NCI-H1694 treated with DMSO at 0.1 percent for 48 hours (cell line): ENCODE measurements around the gene ODAPH.
"Not testable (repeated sequence)": the region's sequence is repeated elsewhere in the genome, so short reads cannot be mapped to it uniquely, and the experiment has no call there.

Experiments
- DNase-seq: peaks from one replicate; lab custom pipeline; 2025; lab: John Stamatoyannopoulos, UW

Gene ODAPH, protein sequence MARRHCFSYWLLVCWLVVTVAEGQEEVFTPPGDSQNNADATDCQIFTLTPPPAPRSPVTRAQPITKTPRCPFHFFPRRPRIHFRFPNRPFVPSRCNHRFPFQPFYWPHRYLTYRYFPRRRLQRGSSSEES

GRCh38 chr4:75555294-75556164, at the start of gene ODAPH:
Gene ODAPH (plus strand): TSS chr4:75556066. CDS start chr4:75556083, 17 bp downstream.
- DNase-seq = no peak

DNA sequence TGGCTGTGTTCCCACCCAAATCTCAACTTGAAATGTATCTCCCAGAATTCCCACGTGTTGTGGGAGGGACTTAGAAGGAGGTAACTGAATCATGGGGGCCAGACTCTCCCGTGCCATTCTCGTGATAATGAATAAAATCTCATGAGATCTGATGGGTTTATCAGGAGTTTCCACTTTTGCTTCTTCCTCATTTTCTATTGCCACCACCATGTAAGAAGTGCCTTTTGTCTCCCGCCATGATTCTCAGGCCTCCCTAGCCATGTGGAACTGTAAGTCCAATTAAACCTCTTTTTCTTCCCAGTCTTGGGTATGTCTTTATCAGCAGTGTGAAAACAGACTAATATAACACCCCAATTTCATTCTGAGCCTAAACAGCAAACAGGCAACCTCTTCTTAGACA, 46.3 kb upstream of the ODAPH start:
- not testable (repeated sequence) for DNase-seq

GRCh38 chr4:75511841-75512240, 44.0 kb upstream of the ODAPH start:
- DNase-seq = no peak

DNA sequence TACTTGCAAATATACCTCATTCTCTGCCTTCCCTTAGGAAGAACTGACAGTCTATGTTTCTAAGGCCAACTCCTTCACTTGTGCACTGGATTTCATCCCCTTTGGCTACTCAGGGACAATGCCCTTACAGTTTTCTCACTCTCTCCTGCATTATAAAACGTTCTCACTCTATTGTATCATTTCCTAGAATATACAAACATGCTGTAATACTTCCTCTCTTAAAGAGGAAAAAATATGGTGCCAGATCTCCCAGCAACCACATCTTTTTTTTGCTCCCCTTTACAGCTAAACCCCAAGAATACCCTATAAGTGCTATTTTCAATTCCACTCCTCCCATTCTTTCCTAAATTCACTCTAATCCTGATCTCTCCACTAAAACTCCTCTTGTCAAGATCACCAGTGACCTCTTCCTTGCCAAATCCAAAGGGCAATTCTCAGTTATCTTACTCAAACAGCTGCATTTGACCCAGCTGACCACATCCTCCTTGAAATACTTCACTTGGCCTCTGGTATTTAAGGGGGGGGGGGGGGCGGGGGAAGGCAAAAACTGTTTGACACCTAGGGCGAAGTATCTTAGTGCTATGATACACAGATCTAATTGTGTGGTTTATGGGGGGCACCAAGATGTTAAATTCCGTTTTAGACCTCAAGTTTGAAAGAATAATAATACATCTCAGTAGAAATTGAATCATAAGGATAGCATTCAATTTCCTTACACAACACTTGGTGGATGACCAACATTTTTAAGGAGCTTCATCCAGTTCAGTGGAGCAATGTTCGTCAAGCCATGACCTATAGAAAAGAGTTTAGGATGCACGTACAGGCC, 43.3 kb upstream of the ODAPH start:
- no peak for DNase-seq

DNA sequence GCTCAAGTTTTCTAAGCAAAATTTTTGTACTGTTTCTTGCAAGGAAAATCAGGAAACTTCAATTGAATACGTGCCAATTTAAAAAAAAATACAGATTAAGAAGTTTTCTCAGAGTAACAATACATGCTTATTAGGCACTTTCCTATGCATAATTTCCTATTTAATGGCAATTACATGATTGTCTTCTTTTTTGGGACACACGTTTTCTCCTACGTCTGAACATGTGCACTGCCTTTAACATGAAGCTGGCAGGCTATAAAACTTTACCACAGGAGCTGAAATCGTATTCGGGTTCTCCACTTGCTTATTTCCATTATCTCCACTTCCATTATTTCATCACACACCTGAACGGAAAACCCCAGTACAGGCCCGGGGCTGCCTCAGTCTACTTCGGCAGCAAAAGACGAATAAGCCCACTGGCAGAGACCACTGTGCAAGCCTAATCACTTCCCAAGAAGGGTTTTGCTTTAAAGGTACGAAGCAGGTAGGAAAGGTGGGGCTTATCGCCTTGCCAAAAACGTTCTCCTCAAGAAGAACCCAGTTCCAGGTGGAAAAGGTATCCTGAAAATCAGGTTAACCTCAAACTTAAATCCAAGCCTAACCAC, 42.2 kb upstream of the ODAPH start:
- DNase-seq = no peak

GRCh38 chr4:75514131-75514948, 41.5 kb upstream of the ODAPH start, which contains the start of the genes RCHY1 and THAP6:
Gene RCHY1 (minus strand): TSS chr4:75514403. CDS start chr4:75514286, 117 bp downstream.
Gene THAP6 (plus strand): TSS chr4:75514473. CDS start chr4:75515453, 980 bp downstream.
- DNase-seq = peak; percentile 89

GRCh38 chr4:75514949-75515612, 40.8 kb upstream of the ODAPH start:
- no peak for DNase-seq

DNA sequence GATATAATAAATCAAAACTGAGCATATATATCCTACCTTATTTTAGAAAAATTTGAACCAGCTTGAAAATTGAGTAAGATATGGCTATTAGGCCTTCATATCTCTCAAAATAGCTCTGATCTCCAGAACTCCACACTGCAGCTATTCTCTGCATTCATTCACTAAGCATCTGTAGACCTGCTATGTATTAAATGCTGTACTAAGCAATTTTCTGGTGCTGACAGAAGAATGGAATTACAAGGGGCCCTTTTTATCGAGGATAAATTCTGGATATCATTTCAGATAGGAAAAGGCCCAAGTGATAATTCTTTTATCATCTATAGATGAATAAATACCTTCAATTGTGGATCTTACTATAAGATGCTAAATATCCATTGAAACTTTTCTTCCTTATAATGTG, 39.7 kb upstream of the ODAPH start:
- DNase-seq = no peak

GRCh38 chr4:75519452-75519851, 36.4 kb upstream of the ODAPH start:
- DNase-seq = not testable (repeated sequence)

- no peak for DNase-seq
Observed at GRCh38 chr4:75525086-75525485, 30.8 kb upstream of the ODAPH start.

DNA sequence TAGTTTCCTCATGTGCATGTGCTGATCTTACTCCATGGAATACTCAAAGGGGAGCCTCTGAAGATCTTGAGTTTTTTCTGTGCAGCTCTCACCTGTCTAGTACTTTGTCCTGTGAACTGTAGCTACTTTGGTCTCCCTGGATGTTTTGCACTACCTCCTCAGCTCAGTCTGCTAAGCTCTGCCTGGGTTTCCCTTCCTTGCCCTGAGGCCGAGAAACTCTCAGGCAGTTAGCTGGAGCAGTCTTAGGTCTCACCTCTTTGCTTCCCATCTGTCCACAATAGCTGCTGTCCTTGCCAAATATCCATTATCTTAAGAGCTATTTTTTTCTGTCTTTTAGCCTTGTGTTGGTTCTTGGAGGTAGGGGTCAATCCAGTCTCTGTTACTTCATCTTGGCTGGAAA, 30.0 kb upstream of the ODAPH start:
- no peak for DNase-seq

DNA sequence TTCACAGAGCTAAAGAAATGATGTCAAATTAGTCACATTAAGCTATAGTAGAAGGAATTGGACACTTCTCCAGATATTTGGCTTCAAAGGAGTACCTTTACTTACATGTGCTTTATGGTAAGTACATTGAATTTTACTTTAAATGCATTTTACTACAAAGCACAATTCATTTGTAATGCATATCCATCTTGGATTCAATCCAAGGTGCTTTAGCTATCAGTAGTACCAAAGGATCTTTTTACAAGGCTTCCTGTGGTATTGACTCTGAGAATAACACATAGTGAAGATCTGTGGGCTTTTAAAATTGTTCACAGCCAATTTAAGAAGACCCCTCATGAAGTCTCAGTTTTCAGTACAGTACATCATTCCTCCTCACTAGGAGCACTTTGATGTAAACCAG, 28.4 kb upstream of the ODAPH start:
- no peak for DNase-seq

DNA sequence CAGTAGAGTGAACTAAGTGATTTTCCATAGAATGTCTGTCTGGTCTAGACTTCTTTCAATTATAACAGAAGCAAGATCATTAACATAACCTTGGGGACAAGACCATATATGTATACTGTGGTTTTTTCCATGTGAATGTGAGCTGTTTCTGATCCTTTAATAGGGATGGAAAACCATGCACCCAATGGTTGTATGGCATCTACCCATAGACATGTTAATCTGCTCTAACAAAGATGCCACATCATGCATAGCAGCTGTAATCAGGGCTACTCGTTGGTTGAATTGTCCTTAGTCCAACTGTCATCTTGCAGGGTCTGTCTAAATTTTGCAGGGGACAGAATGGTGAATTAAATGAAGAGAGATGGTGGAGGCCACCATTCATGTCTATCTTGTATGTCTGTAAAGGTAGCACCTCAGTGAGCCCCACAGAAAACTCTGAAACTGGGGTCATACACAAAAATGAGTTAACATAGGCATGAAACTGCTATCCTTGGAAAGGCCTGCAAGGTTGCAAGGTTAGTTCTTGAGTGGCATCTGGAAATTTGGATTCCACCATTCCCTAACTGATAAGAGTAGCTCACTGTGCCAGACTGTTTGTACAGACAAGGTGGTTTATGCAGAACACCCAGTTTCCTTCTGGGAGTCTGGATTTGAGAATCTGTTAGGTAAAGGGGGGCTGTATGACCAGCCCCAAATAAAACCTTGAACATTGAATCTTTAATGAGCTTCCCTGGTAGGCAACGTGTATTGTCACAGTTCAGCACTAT, 25.1 kb upstream of the ODAPH start:
- no peak for DNase-seq

GRCh38 chr4:75531536-75532143, 24.2 kb upstream of the ODAPH start:
- DNase-seq = not testable (repeated sequence)

DNA sequence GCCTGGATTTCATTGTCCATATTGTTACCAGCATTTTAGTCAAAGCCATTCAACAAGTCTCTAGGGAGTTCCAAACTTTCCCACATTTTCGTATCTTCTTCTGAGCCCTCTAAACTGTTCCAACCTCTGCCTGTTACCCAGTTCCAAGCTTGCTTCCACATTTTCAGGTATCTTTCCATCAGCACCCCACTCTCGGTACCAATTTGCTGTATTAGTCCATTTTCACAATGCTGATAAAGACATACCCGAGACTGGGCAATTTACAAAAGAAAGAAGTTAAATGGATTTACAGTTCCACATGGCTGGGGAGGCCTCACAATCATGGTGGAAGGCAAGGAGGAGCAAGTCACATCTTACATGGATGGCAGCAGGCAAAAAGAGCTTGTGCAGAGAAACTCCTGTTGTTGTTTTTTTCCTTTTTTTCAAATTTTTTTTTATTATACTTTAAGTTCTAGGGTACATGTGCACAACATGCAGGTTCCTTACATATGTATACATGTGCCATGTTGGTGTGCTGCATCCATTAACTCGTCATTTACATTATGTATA, 22.5 kb upstream of the ODAPH start:
- DNase-seq = not testable (repeated sequence)

DNA sequence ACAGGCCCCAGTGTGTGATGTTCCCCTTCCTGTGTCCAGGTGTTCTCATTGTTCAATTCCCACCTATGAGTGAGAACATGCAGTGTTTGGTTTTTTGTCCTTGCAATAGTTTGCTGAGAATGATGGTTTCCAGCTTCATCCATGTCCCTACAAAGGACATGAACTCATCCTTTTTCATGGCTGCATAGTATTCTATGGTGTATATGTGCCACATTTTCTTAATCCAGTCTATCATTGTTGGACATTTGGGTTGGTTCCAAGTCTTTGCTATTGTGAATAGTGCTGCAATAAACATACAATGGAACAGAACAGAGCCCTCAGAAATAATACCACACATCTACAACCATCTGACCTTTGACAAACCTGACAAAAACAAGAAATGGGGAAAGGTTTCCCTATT, 21.9 kb upstream of the ODAPH start:
- DNase-seq = not testable (repeated sequence)

DNA sequence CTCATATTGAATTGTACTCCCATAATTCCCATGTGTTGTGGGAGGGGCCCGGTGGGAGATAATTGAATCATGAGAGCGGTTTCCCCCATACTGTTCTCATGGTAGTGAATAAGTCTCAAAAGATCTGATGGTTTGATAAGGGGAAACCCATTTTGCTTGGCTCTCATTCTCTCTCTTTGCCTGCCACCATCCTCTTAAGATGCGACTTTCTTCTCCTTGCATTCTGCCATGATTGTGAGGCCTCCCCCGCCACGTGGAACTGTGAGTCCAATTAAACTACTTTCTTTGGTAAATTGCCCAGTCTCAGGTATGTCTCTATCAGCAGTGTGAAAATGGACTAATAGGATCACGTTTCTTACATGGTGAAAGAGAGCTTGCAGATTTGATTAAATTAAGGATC, 18.6 kb upstream of the ODAPH start:
- DNase-seq = not testable (repeated sequence)

- DNase-seq = no peak
Observed at GRCh38 chr4:75542824-75543223, 13.0 kb upstream of the ODAPH start.

DNA sequence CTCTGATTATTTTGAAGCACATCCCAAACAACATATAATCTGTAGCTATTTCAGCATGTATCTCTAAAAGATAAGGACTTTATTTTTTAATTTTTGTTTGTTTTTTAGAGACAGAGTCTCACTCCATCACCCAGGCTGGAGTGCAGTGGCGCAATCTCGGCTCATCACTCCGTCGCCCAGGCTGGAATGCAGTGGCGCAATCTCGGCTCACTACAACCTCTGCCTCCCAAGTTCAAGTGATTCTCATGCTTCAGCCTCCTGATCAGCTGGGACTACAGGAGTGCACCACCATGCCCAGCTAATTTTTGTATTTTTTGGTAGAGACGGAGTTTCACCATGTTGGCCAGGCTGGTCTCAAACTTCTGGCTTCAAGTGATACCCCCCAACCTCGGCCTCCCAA, 11.6 kb upstream of the ODAPH start:
- not testable (repeated sequence) for DNase-seq
